Left hindlimb (tissue), 1 donor: ENCODE data around the gene BUB3.

Experiments used
- DNase-seq: peaks from one replicate; pipeline ENCODE4 v3.0.0-alpha.2; 2018

BUB3 gene

GRCh38 chr10:123205041-123205440 is 50.8 kb downstream of the BUB3 start:
- DNase-seq, result no peak

DNA sequence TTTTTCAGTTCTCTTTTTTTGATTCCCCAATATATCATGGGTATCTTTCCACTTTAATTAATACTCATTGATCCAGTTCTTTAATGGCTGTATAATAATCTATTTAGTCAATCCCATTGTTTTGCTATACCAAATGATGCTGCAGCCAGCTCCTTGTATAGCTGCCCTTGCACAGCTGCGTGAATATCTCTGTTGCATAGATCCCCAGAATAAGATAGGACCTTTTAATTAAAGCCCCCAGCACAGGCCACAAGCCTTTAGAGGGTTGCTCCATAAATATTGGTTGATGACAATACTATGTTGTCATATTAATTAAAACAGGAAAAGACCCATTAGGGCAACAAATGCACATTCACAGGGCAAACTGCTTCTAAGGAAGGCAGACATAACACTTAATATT is 57.9 kb downstream of the BUB3 start:
- DNase-seq, result no peak

GRCh38 chr10:123212640-123213039 is 58.4 kb downstream of the BUB3 start:
- no peak for DNase-seq

DNA sequence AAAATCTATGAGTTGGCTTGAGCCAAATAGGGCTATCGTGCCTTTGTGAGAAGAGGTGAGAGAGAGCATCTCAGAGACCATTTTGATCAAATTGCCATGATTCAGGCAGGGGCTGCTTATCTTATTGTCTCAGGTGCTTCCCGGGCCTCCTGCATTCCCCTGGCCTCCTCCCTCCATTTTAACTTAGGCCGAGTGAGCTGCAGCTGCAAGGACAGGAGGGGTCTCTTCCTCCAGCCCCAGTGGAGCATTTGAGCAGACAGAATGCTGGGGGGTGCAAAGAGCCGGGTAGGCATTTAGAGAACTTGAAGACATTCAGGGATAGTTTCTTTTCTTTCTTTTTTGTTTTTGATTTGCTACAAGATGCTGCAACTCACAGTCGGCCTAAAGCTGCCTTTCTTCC is 59.0 kb downstream of the BUB3 start:
- DNase-seq, result no peak
